MM.1S (cell line): ENCODE data around the gene TLCD3A.
"Not testable (repeated sequence)": the region's sequence is repeated elsewhere in the genome, so short reads cannot be mapped to it uniquely, and the experiment has no call there.

ENCODE experiments used
- DNase-seq: peaks from one replicate; pipeline ENCODE4 v3.0.0-alpha.2; 2015
- H2AFZ ChIP-seq: fragments of 300-600 bp; sonication (generic); 2 replicates; pipeline ENCODE4 v1.6.0; 2016; ENCODE audit warnings: antibody characterized with exemption, low read length
- H3F3A ChIP-seq: fragments of 300-600 bp; sonication (generic); 2 replicates; pipeline ENCODE4 v1.6.1; 2016; ENCODE audit warnings: mild to moderate bottlenecking, antibody characterized with exemption, low read length, moderate library complexity, mixed read lengths; ENCODE audit not compliant: insufficient read depth
- H3K27ac ChIP-seq: fragments of 300-600 bp; sonication (generic); 2 replicates; pipeline ENCODE4 v1.5.1; 2016; ENCODE audit warnings: mild to moderate bottlenecking, low read length
- H3K27me3 ChIP-seq: fragments of 300-600 bp; sonication (generic); replicated peaks from 2 replicates; pipeline ENCODE4 v1.6.0; 2016; ENCODE audit warnings: low read length; ENCODE audit not compliant: insufficient read depth
- H3K36me3 ChIP-seq: fragments of 300-600 bp; sonication (generic); replicated peaks from 2 replicates; pipeline ENCODE4 v1.6.1; 2016; ENCODE audit warnings: mild to moderate bottlenecking, low read length, mixed read lengths; ENCODE audit not compliant: insufficient read depth
- H3K4me1 ChIP-seq: fragments of 300-600 bp; sonication (generic); 2 replicates; pipeline ENCODE4 v1.6.1; 2016; ENCODE audit warnings: low read length, mixed read lengths
- H3K4me2 ChIP-seq: fragments of 300-600 bp; sonication (generic); 2 replicates; pipeline ENCODE4 v1.6.0; 2016; ENCODE audit warnings: low read depth, low read length
- H3K4me3 ChIP-seq: fragments of 300-600 bp; sonication (generic); 2 replicates; pipeline ENCODE4 v1.5.1; 2016; ENCODE audit warnings: low read length, mixed read lengths
- H3K79me2 ChIP-seq: fragments of 300-600 bp; sonication (generic); 2 replicates; pipeline ENCODE4 v1.6.1; 2016; ENCODE audit warnings: mixed run types, low read length, mixed read lengths
- H3K9ac ChIP-seq: fragments of 300-600 bp; sonication (generic); 2 replicates; pipeline ENCODE4 v1.6.1; 2016; ENCODE audit warnings: low read length, mixed read lengths
- H3K9me2 ChIP-seq: fragments of 300-600 bp; sonication (generic); replicated peaks from 2 replicates; pipeline ENCODE4 v1.6.1; 2016; ENCODE audit warnings: mild to moderate bottlenecking, low read length, mixed read lengths; ENCODE audit not compliant: insufficient read depth
- H3K9me3 ChIP-seq: fragments of 300-600 bp; sonication (generic); replicated peaks from 2 replicates; pipeline ENCODE4 v1.6.1; 2016; ENCODE audit warnings: mild to moderate bottlenecking, low read length, mixed read lengths; ENCODE audit not compliant: insufficient read depth
- H4K20me1 ChIP-seq: fragments of 300-600 bp; sonication (generic); 2 replicates; pipeline ENCODE4 v1.6.1; 2016; ENCODE audit warnings: mild to moderate bottlenecking, low read length, moderate library complexity, mixed read lengths; ENCODE audit not compliant: insufficient read depth
- CTCF ChIP-seq: fragments of 300-600 bp; sonication (generic); IDR thresholded peaks from 2 replicates; pipeline ENCODE4 v1.5.1; 2016; ENCODE audit warnings: antibody characterized with exemption, low read length, mixed read lengths
- EZH2 ChIP-seq: fragments of 300-600 bp; sonication (generic); optimal IDR thresholded peaks from 2 replicates; pipeline ENCODE3; 2017; ENCODE audit warnings: low read depth, mild to moderate bottlenecking, antibody characterized with exemption, low read length, mixed read lengths
- EZH2phosphoT487 ChIP-seq: fragments of 300-600 bp; sonication (generic); IDR thresholded peaks from 2 replicates; pipeline ENCODE4 v1.6.1; 2018; ENCODE audit warnings: antibody characterized with exemption, low read length

Gene TLCD3A

GRCh38 chr17:787641-788221 lies 55.3 kb downstream of the TLCD3A start:
- no peaks in the 10 kb centered on the region for H3K9me2 ChIP-seq
- no peaks in the 10 kb centered on the region for H3K27me3 ChIP-seq
- no peaks in the 10 kb centered on the region for H3K9me3 ChIP-seq
- no peak for DNase-seq
- no peaks in the 10 kb centered on the region for H4K20me1 ChIP-seq
- no peak overlapping the region for H2AFZ ChIP-seq
- no peak overlapping the region for H3K27ac ChIP-seq
- TF ChIP-seq EZH2phosphoT487 (no peak), EZH2 (no peak), CTCF (no peak)
- H3K4me1 ChIP-seq = peaks cover 7% of the 10 kb centered on the region; the same call in 1 of the 2 replicates
- H3K4me3 ChIP-seq = no peak overlapping the region
- H3K36me3 ChIP-seq = peaks cover 13% of the 10 kb centered on the region; the same call in 1 of the 2 replicates
- peaks cover 21% of the 10 kb centered on the region for H3K79me2 ChIP-seq
- no peak overlapping the region for H3K9ac ChIP-seq
- H3F3A ChIP-seq = no peaks in the 10 kb centered on the region
- no peak overlapping the region for H3K4me2 ChIP-seq

GRCh38 chr17:788551-788950 lies 56.2 kb downstream of the TLCD3A start:
- no peaks in the 10 kb centered on the region for H4K20me1 ChIP-seq
- no peaks in the 10 kb centered on the region for H3K9me3 ChIP-seq
- no peak overlapping the region for H3K9ac ChIP-seq
- no peaks in the 10 kb centered on the region for H3F3A ChIP-seq
- H2AFZ ChIP-seq = no peak overlapping the region
- H3K27ac ChIP-seq = no peak overlapping the region
- TF ChIP-seq CTCF (no peak), EZH2 (no peak), EZH2phosphoT487 (no peak)
- H3K79me2 ChIP-seq = peaks cover 13% of the 10 kb centered on the region
- H3K4me3 ChIP-seq = no peak overlapping the region
- no peaks in the 10 kb centered on the region for H3K9me2 ChIP-seq
- DNase-seq = no peak
- H3K36me3 ChIP-seq = peaks cover 13% of the 10 kb centered on the region; the same call in 1 of the 2 replicates
- no peaks in the 10 kb centered on the region for H3K27me3 ChIP-seq
- H3K4me2 ChIP-seq = no peak overlapping the region
- H3K4me1 ChIP-seq = 0 out of 2 replicates have a peak, but pooled peaks cover under 1% of the 10 kb centered on the region

- H4K20me1 ChIP-seq = no peaks in the 10 kb centered on the region
- no peaks in the 10 kb centered on the region for H3K27me3 ChIP-seq
- no peaks in the 10 kb centered on the region for H3K9me3 ChIP-seq
- H3K9me2 ChIP-seq = no peaks in the 10 kb centered on the region
- no peak overlapping the region for H3K27ac ChIP-seq
- peaks cover 13% of the 10 kb centered on the region; the same call in 1 of the 2 replicates for H3K36me3 ChIP-seq
- no peak for TF ChIP-seq EZH2phosphoT487
- no peak for TF ChIP-seq EZH2
- TF ChIP-seq CTCF = no peak
- no peaks in the 10 kb centered on the region for H3F3A ChIP-seq
- H3K9ac ChIP-seq = no peak overlapping the region
- DNase-seq = no peak
- H2AFZ ChIP-seq = no peak overlapping the region
- H3K79me2 ChIP-seq = peaks cover 5% of the 10 kb centered on the region
- no peak overlapping the region for H3K4me3 ChIP-seq
- H3K4me1 ChIP-seq = no peaks in the 10 kb centered on the region
- H3K4me2 ChIP-seq = no peak overlapping the region
Observed at GRCh38 chr17:789160-789840, 56.9 kb downstream of the TLCD3A start.

- H3K9me3 ChIP-seq, H3K4me2 ChIP-seq, H3K9me2 ChIP-seq, H3K4me1 ChIP-seq, H3K79me2 ChIP-seq, H4K20me1 ChIP-seq, H3K9ac ChIP-seq, H3F3A ChIP-seq, H3K4me3 ChIP-seq, H3K27me3 ChIP-seq, H3K27ac ChIP-seq, H2AFZ ChIP-seq, DNase-seq: not testable (repeated sequence)
- H3K36me3 ChIP-seq = peaks cover 13% of the 10 kb centered on the region; the same call in 1 of the 2 replicates
Observed at GRCh38 chr17:789931-790873, 57.8 kb downstream of the TLCD3A start.

GRCh38 chr17:790874-791247 lies 58.5 kb downstream of the TLCD3A start:
- not testable (repeated sequence) for H3K9me3 ChIP-seq, DNase-seq, H3K27me3 ChIP-seq, H3K4me3 ChIP-seq, H3K9ac ChIP-seq, H2AFZ ChIP-seq, H3K27ac ChIP-seq, H3K9me2 ChIP-seq, H3K4me2 ChIP-seq, H4K20me1 ChIP-seq, H3K4me1 ChIP-seq, H3F3A ChIP-seq, H3K79me2 ChIP-seq
- peaks cover 13% of the 10 kb centered on the region; the same call in 1 of the 2 replicates for H3K36me3 ChIP-seq
